T-helper 17 cell (primary cell): ENCODE measurements around the gene CYP27C1. TPM values are rescaled to one million over a fixed set of nuclear protein-coding genes. Genes with fewer than 3 reads are reported as not detected.

ENCODE experiments used
- ATAC-seq: fragments of 150-1000 bp; cut with Tn5 transposase; 2 replicates; pipeline ENCODE4 v1.10.0; 2021; ENCODE audit warnings: mild to moderate bottlenecking, moderate library complexity
- DNase-seq, 3 donors: peaks; one replicate each; pipeline versions ENCODE4 v3.0.0 to v3.0.0-alpha.2; 2020 to 2021
- H3K9me3 ChIP-seq: one replicate; pipeline ENCODE4 v1.7.0; 2013; ENCODE audit warnings: low read length, mild to moderate bottlenecking; ENCODE audit not compliant: control insufficient read depth, poor library complexity, severe bottlenecking
- H3K27ac Mint-ChIP-seq: one replicate; pipeline ENCODE4 v1.8.0; 2022; ENCODE audit warnings: mild to moderate bottlenecking, moderate library complexity, mixed read lengths
- H3K27me3 Mint-ChIP-seq: one replicate; pipeline ENCODE4 v1.8.0; 2022; ENCODE audit warnings: mixed read lengths
- H3K36me3 Mint-ChIP-seq: one replicate; pipeline ENCODE4 v1.8.0; 2022; ENCODE audit warnings: low read depth, mixed read lengths
- H3K4me1 Mint-ChIP-seq: one replicate; pipeline ENCODE4 v1.8.0; 2022; ENCODE audit warnings: mild to moderate bottlenecking, mixed read lengths
- H3K4me3 Mint-ChIP-seq: one replicate; pipeline ENCODE4 v1.8.0; 2022; ENCODE audit warnings: mild to moderate bottlenecking, moderate library complexity, mixed read lengths
- total RNA-seq, 4 donors: library from RNA in 2 of 4; stranded (reverse) in 2 of 4; gene quantifications; one replicate each; pipeline ENCODE4 v1.2.3 and lab custom pipeline; 2022 to 2026

The CYP27C1 gene
- total RNA-seq, 2 donors from 2014 or later = not detected

GRCh38 chr2:127181851-127182250 lies 38.2 kb downstream of the CYP27C1 start:
- H3K9me3 ChIP-seq = no peaks in the 10 kb centered on the region
- peaks cover 33% of the 10 kb centered on the region for H3K27me3 Mint-ChIP-seq
- no peak overlapping the region for H3K4me3 Mint-ChIP-seq
- H3K36me3 Mint-ChIP-seq = no peaks in the 10 kb centered on the region
- ATAC-seq (no peak), DNase-seq (no peak)
- no peak overlapping the region for H3K27ac Mint-ChIP-seq
- peaks cover 6% of the 10 kb centered on the region for H3K4me1 Mint-ChIP-seq

- Mint-ChIP-seq H3K4me1 (peaks cover 2% of the 10 kb centered on the region), H3K36me3 (no peaks in the 10 kb centered on the region), H3K27me3 (peaks cover 36% of the 10 kb centered on the region), H3K27ac (no peak overlapping the region), H3K4me3 (no peak overlapping the region)
- DNase-seq = no peak
- ATAC-seq = no peak
- no peaks in the 10 kb centered on the region for H3K9me3 ChIP-seq
Observed at GRCh38 chr2:127179766-127180165, 40.3 kb downstream of the CYP27C1 start.

GRCh38 chr2:127177617-127178263 lies 42.4 kb downstream of the CYP27C1 start:
- DNase-seq (no peak), ATAC-seq (no peak)
- H3K9me3 ChIP-seq = no peaks in the 10 kb centered on the region
- H3K4me3 Mint-ChIP-seq = no peak overlapping the region
- peaks cover 28% of the 10 kb centered on the region for H3K27me3 Mint-ChIP-seq
- no peaks in the 10 kb centered on the region for H3K4me1 Mint-ChIP-seq
- H3K27ac Mint-ChIP-seq = no peak overlapping the region
- no peaks in the 10 kb centered on the region for H3K36me3 Mint-ChIP-seq

DNA sequence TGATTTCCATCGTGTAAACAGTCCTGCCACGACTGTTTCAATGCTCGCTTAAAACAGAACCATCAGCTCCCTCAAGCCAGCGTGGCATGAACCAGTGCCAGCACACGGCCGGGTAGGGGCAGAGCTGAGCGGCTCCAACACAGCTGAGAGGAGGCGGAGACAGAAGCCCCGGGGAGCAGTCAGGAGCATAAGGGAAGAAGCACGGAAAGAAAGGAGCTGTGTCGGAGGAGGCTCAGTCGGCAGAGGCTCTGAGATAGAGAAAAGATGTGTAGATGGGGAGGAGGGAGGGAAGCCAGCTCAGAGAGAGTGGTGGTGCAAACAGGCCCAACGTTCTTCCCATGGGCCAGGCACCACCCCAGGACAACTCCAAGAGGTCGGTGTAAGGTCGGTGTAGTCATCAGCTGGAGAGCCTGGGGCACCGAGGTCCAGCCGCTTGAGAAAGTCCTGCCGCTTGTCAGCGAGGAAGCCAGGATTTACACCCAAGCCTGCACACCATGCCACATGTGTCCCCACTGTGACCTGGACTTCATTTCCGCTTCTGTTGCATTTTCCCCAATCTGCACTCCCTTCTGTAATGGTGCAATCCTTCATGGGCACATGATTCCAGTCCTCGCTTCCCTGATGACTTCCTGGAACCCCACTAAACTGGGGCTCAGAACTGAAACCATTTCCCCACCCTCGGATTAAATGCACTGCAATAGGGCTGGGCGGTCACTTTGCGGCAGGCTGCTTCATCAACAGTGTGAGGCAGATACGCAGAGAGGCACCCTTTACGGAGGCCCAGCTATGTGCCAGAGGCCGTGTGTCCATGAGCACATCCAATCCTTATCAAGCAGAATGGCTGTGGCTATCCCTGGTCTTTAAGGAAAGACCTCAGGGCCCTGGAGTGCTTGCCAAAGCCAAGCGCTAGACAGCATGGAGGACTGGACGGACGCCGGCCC lies 43.5 kb downstream of the CYP27C1 start:
- no peak for DNase-seq
- no peaks in the 10 kb centered on the region for H3K36me3 Mint-ChIP-seq
- no peak overlapping the region for H3K4me3 Mint-ChIP-seq

GRCh38 chr2:127175751-127176354 lies 44.2 kb downstream of the CYP27C1 start:
- Mint-ChIP-seq H3K27me3 (peaks cover 28% of the 10 kb centered on the region), H3K27ac (no peak overlapping the region), H3K4me1 (no peaks in the 10 kb centered on the region), H3K36me3 (no peaks in the 10 kb centered on the region), H3K4me3 (no peak overlapping the region)
- DNase-seq (no peak), ATAC-seq (no peak)
- no peaks in the 10 kb centered on the region for H3K9me3 ChIP-seq

More for the DNA sequence above, 43.5 kb downstream of the CYP27C1 start:
- H3K4me1 Mint-ChIP-seq = no peaks in the 10 kb centered on the region
- H3K27ac Mint-ChIP-seq = no peak overlapping the region
- ATAC-seq = no peak
- peaks cover 28% of the 10 kb centered on the region for H3K27me3 Mint-ChIP-seq
- H3K9me3 ChIP-seq = no peaks in the 10 kb centered on the region

- Mint-ChIP-seq H3K4me3 (no peak overlapping the region), H3K27me3 (peaks cover 28% of the 10 kb centered on the region), H3K36me3 (no peaks in the 10 kb centered on the region), H3K27ac (no peak overlapping the region), H3K4me1 (no peaks in the 10 kb centered on the region)
- no peak for DNase-seq
- no peaks in the 10 kb centered on the region for H3K9me3 ChIP-seq
- ATAC-seq = no peak
Observed at GRCh38 chr2:127175041-127175721, 44.9 kb downstream of the CYP27C1 start.

DNA sequence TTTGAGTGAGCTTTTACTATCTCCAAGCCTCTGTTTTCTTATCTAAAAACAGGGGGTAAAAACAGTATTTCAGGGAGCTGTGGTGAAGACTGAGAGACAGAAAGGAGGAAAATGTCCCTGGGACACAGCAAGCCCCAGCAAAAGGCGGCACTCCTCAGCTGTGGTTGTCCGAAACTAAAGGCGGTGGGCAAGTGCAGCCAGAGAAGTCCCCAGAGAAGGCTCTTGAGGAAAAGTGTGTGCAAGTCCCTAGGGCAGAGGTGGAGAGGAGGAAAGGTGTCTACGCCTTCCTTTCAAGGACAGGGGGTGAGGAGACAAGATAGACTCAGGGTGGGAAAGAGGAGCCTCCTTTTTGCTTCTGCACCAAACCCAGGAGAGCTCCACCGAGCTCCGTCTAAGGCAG lies 45.5 kb downstream of the CYP27C1 start:
- no peaks in the 10 kb centered on the region for H3K4me1 Mint-ChIP-seq
- ATAC-seq (no peak), DNase-seq (no peak)
- H3K36me3 Mint-ChIP-seq = no peaks in the 10 kb centered on the region
- peaks cover 28% of the 10 kb centered on the region for H3K27me3 Mint-ChIP-seq
- H3K27ac Mint-ChIP-seq = no peak overlapping the region
- H3K4me3 Mint-ChIP-seq = no peak overlapping the region
- no peaks in the 10 kb centered on the region for H3K9me3 ChIP-seq

- H3K9me3 ChIP-seq = no peaks in the 10 kb centered on the region
- DNase-seq (no peak), ATAC-seq (no peak)
- no peaks in the 10 kb centered on the region for H3K36me3 Mint-ChIP-seq
- no peak overlapping the region for H3K27ac Mint-ChIP-seq
- no peaks in the 10 kb centered on the region for H3K4me1 Mint-ChIP-seq
- no peak overlapping the region for H3K4me3 Mint-ChIP-seq
- H3K27me3 Mint-ChIP-seq = peaks cover 24% of the 10 kb centered on the region
Observed at GRCh38 chr2:127174136-127174535, 46.0 kb downstream of the CYP27C1 start.

GRCh38 chr2:127173057-127173456 lies 47.0 kb downstream of the CYP27C1 start:
- H3K4me1 Mint-ChIP-seq = no peaks in the 10 kb centered on the region
- H3K4me3 Mint-ChIP-seq = no peak overlapping the region
- ATAC-seq (no peak), DNase-seq (no peak)
- peaks cover 20% of the 10 kb centered on the region for H3K27me3 Mint-ChIP-seq
- no peak overlapping the region for H3K27ac Mint-ChIP-seq
- H3K9me3 ChIP-seq = no peaks in the 10 kb centered on the region
- H3K36me3 Mint-ChIP-seq = no peaks in the 10 kb centered on the region

- H3K36me3 Mint-ChIP-seq = no peaks in the 10 kb centered on the region
- H3K27ac Mint-ChIP-seq = no peak overlapping the region
- no peaks in the 10 kb centered on the region for H3K9me3 ChIP-seq
- ATAC-seq = no peak
- H3K4me1 Mint-ChIP-seq = no peaks in the 10 kb centered on the region
- no peak overlapping the region for H3K4me3 Mint-ChIP-seq
- DNase-seq = no peak
- peaks cover 20% of the 10 kb centered on the region for H3K27me3 Mint-ChIP-seq
Observed at GRCh38 chr2:127172306-127172705, 47.8 kb downstream of the CYP27C1 start.

GRCh38 chr2:127170452-127171197 lies 49.5 kb downstream of the CYP27C1 start:
- no peak for ATAC-seq

DNA sequence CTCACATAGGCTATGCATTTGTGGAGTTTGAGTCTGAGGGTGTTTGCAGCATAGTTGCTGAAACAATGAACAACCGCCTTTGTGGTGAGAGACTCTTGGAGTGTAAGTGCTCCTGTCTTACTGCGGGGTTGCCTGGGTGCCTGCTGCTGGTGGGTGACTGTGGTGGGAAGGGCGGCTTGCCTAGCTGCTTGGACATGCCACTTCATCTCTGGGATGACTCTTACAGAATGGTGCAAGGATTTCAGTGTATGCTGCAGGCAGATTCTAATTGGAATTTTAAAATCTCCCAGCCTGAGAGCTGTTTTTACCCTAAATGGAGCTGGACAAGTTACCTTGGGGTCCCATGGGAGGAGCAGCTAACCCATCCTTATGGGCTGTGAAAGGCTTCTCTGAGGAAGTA lies 50.1 kb downstream of the CYP27C1 start:
- ATAC-seq = no peak
- Mint-ChIP-seq H3K27ac (no peak overlapping the region), H3K4me1 (peaks cover 2% of the 10 kb centered on the region), H3K27me3 (peaks cover 18% of the 10 kb centered on the region), H3K36me3 (no peaks in the 10 kb centered on the region), H3K4me3 (no peak overlapping the region)
- DNase-seq = no peak
- no peaks in the 10 kb centered on the region for H3K9me3 ChIP-seq

More at GRCh38 chr2:127170452-127171197, 49.5 kb downstream of the CYP27C1 start:
- no peaks in the 10 kb centered on the region for H3K36me3 Mint-ChIP-seq
- no peak for DNase-seq
- no peaks in the 10 kb centered on the region for H3K4me1 Mint-ChIP-seq
- H3K27ac Mint-ChIP-seq = no peak overlapping the region
- no peaks in the 10 kb centered on the region for H3K9me3 ChIP-seq
- H3K27me3 Mint-ChIP-seq = peaks cover 18% of the 10 kb centered on the region
- H3K4me3 Mint-ChIP-seq = no peak overlapping the region
